ENCODE data around the gene BABAM2.
"Not testable (repeated sequence)": the region's sequence is repeated elsewhere in the genome, so short reads cannot be mapped to it uniquely, and the experiment has no call there.

Gene BABAM2

DNA sequence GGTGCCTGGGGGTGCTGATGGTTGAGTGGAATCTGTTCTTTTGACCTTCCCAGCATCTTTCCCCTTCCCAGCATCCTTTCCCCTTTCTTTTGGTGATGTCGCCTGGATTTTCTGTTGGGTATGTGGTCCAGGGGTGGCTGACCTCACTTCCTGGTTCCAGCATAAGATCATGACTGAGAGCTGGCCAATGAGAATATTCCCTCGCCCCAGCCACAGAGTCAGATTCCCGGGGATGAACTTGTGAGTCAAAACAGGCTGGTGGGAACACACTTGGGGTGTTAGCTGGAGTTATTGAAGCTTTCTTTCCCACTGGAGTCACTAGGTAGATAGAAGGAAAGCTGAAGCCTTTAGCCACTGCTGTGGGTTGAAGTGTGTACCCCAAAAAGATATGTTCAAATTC lies 474.1 kb downstream of the BABAM2 start:
- DNase-seq, result no peak

DNA sequence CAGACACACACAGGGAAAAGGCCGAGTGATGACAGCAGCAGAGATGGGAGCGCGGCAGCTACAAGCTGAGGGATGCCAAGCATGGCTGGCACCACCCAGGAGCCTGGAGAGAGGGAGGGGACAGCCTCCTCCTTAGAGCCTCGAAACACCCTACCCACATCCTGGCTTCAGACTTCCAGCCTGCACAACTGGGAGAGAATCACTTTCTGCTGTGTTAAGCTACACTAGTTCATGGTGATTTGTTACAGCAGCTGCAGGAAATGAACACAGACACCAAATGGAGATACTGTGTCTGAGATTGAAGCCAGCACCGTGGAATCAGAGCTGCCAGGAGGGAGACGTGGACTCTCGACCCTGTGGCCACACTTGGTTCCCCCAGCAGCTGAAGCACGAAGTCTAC lies 474.6 kb downstream of the BABAM2 start:
- DNase-seq, result no peak

DNA sequence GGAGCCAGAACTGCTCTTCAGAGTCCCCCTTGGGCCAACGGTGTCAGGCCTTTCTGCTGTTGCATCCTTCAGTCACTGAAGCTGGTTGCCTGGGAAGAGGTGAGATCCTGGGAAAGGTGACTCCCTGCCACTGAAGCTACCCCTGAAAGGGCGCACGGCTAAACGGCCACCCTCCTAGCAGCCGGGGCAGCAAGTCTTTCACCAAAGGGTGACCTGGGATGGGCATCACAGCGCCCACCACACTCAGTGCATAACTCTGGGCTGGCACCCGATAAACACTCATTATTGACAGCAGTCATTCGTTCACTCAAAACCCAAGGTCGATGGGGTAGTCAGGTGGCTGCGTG lies 475.6 kb downstream of the BABAM2 start:
- DNase-seq, result no peak

DNA sequence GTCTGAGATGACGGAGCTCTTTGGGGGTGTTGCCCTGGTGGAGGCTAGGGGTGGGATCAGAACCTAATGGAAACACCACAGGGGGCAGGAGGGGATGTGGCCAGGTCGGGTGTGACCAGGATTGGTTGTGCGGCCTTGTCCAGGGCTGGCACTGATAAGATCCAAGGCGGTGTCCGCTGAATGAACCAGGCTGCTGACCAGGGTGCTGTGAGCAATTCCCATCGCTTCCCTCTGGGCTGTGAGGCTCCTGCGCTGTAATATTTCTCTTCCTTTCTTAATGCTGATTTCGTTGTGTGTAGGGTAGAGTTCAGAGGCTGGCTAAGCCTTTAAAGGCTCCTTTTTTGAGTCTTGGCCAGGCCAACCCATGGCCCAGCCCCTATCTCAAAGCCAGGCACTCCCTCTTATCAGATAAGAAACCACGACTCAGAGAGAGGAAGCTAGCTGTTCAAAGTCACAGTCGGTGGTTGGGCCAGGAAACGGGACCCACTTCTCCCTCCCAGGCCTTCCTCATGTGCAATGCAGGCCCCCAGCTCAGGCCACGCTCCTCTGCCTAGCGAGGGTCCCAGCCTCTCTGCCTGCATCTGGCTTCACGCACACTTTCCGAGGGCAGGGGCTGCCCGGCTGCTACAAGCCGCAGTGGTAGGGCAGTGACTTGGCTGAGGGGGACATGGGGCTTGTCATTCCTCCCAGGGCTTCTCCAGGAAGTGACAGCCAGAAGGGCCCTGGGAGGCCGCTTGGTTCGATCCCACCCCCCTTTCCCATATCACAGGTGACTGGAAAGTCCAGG lies 476.2 kb downstream of the BABAM2 start:
- DNase-seq, result no peak

- DNase-seq, result no peak
These were observed 477.3 kb downstream of the BABAM2 start for GRCh38 chr2:28367667-28368356.

DNA sequence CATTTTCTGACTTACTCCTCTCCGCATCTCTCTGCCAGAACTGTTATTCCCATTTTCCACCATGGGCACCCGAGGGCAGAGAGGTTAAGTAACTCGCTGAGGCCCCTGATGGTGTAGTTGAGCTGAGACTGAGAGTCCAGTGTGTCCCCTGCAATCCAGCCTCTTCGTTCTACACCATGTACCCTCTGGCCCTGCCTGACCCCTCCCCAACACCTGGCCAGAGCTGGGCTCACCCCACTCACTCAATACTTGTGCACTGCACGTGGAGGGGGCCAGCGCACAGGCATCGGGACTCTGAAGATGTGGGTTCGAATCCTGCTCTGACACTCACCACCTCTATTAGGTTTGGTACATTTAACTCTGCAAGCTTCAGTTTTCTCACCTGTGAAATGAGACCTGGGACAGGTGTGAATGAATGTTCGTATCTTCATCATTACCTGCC lies 477.8 kb downstream of the BABAM2 start:
- DNase-seq, result no peak

DNA sequence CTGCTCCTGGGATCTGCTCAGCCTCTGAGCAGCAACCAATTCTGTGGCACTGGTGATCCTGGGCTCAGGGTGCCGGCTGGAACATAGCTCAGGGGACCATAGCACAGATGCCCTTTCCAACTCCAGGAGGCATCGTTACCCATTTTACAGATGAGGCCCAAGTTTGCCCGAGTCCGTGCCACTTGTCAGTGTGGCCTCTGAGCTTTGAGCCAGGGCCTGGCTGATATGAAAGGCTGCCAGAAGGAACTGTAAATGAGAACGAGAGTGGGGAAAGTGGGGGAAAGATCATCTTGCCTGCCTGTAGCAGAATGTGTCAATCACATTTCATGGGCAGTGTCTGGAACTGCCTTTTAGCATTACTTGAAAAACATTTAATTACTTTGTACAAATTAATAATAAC lies 478.8 kb downstream of the BABAM2 start:
- no peak for DNase-seq

DNA sequence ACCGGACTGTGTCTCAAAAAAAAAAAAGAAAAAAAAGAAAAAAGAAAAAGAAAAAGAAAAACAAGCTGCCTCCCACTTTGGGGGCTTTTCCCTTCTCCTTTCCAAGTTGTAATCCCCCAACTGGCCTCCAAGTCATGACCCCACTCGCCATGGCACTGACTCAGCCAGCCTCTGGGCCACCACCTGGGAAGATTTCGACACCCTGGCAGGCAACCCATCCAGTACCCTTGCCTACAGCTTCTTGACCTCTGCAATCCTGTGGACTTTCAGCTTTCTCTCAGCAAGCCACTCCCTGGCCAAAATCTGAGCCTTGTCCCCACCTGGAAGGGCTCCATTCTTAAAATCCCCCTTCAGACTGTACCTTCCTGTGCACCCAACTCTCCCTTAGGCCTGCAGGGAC lies 479.8 kb downstream of the BABAM2 start:
- DNase-seq, result no peak

DNA sequence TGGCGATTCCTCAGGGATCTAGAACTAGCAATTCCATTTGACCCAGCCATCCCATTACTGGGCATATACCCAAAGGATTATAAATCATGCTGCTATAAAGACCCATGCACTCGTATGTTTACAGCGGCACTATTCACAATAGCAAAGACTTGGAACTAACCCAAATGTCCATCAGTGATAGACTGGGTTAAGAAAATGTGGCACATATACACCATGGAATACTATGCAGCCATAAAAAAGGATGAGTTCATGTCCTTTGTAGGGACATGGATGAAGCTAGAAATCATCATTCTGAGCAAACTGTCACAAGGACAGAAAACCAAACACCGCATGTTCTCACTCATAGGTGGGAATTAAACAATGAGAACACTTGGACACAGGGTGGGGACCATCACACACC lies 481.2 kb downstream of the BABAM2 start:
- DNase-seq, result not testable (repeated sequence)

DNA sequence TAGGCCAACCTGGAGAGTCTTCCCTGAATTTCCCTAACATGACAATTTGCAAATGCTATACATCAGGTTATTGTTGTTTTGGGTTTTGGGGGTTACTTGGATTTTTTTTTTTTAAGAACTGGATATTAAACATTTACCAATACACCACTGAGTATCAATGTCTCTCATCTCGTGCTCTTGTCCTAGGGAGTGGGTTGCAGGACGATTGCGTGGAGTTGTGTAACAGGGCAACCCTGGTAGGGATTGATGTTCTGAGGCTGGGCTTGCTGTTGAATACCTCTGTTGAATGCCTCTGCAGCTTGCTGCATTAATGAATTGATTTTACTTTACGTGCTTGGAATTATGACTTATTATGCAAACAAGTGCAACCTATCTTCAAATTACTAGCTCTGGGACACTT lies 483.3 kb downstream of the BABAM2 start:
- no peak for DNase-seq

GRCh38 chr2:28374331-28374730 lies 483.8 kb downstream of the BABAM2 start:
- DNase-seq, result no peak

GRCh38 chr2:28375236-28375635 lies 484.7 kb downstream of the BABAM2 start:
- no peak for DNase-seq

DNA sequence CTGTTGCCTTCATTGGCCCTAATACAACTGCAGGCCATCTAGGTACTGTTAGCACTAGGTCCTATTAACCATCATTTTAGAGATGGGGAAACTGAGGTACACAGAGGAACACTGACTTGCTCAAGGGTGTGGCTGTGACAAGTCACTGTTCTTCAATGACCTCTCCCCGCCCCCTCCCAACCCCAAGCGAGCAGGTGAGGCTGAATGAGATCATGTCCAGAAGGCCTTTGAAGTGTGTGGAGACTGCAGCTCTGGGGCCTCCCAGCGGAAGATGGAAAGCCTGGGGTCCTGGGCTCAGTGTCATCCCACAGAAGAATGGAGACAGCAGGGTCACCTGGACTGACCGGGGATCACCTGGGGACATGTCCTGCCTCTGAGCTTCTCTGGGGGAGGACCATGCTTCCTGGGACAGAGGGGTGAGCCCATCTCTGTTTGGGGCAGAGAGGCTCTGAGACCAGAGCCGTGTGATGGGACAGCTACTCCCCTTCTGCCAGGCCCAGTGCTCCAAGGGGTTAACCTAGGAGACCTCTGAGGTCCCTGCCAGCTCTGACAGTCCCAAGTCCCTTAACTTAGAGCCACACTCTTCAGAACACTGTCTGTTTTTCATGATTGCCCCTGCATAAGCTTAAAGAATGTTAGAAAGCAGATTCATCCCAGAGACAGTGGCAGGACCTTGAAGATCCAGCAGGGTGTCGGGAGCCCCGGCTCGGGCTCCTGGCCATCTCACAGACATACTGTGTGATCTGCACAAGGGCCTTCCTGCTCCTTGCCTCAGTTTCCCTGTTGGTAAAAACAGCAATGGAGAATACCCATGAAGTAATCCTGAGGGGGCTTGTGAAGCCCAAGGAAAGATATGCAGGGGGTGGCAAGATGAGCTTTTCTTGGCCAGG lies 485.5 kb downstream of the BABAM2 start:
- DNase-seq, result no peak

DNA sequence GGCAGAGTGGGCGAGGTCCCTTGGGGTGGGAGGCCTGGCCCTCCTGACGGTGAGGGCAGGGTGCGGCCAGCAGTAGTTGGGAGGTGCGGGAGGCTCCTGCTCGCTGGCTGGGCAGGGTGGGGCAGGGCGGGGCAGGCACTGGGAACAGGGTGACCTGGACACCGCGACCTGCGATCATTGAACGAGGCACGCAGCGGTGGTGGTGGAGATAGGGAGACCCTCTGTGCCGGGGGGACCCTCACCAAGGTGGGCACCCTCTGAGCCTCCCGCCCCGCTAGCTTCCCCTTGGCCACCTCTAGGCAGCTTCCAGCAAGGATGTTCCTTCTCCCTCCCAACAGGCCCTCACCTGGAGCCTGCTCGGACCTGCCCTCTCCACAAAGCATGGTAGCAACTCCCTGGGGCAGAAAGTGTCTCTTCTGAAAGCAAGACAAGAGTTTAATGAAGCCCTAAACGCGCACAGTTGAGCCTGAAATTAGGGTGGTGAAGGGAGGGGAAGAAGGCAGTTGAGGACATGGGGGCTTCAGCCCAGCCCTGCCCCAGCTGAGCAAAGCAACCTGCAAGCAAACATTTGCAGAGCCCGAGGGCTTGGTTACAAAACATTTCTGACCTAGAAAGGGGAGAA lies 486.8 kb downstream of the BABAM2 start:
- DNase-seq, result no peak

DNA sequence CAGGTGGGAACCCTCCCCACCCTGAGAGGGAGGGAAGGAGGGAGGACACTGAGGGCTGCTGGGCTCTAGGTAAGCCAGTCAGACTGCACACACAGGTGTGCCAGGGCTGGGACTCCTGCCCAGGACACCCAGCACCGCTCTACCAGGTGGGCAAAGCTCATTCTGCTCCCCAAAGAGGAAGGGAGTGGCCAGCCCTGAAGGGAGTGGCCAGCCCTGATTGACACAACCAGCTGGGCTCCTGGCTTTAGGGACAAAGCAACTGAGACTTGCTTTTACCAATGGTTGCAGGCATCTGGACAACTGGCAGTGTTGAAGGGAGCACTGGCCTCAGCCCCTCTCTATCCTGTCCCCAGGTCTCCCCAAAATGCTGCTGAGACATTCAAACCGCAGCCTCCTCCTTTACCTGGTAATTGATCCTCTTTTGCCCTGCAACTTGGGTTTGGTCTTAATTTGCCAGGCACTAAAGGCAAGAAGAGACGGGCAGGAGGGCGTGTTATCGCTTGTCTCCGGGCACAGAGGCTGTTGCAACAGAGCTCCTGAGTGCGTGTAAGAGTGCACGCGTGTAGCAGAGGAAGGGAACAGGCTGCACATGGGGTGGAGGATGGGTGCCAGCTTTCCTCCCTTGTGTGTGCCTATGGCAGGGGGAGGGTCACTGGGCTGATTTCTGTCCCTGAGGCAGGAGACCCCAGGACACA lies 487.6 kb downstream of the BABAM2 start:
- DNase-seq, result no peak

DNA sequence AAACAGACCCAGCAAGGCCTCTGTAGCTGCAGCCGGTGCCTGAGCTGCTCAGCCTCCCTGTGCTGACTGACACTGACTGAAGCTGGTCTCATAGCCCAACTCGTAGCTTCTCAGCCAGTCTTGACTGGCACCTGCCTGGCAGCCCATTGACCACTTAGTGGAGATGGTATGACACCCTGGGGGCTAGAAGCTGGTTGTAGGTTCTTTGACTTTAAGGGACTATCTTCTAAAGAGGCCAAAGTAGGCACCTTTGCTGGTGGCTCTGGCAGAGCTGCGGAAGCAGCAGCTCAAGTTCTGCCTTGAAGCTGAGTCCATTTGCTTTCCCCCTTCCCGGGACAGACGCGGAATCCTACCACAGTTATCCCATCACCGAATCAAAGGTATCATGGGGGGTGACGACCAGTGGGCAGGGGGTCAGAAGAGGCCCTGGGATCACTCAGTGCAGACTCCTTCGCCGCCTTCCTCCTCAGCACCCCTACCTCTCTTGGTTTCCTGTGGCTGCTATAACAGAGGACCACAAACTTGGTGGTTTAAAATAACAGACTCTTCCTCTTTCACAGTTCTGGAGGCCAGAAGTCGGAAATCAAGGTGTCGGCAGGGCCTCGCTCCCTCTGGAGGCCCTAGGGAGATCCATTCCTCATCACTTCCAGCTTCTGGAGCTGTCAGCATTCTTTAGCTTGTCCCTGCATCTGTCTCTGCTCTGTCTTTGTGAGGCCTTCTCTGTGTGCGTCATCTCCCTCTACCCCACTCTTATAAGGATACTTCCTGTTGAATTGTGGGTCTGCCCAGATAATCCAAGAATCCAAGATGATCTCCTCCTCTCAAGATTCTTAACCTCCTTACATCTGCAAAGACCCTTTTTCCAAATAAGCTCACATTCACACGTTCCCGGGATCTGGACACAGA lies 488.4 kb downstream of the BABAM2 start:
- DNase-seq, result peak; percentile 40

DNA sequence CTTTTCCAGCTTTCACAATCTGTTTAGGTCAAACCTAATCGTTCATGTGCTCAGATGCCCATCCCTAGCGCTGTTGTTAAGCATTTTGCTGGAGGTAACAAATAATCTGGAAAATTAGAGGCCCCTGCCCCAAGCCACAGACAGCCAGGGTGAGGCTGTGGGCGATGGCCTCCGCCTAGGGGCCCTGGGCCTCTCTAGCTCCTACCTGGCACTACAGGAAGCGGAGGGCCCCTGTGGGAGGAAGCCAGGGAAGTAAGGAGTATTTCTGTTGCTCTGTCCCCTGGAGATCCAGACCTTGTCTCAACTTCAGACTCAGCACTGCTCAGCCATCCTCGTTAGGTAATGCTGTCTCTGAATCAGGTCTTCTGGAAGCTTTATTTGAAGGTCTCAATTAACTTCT lies 489.7 kb downstream of the BABAM2 start:
- DNase-seq, result no peak

- no peak for DNase-seq
These were observed 491.0 kb downstream of the BABAM2 start for GRCh38 chr2:28381225-28382180.

DNA sequence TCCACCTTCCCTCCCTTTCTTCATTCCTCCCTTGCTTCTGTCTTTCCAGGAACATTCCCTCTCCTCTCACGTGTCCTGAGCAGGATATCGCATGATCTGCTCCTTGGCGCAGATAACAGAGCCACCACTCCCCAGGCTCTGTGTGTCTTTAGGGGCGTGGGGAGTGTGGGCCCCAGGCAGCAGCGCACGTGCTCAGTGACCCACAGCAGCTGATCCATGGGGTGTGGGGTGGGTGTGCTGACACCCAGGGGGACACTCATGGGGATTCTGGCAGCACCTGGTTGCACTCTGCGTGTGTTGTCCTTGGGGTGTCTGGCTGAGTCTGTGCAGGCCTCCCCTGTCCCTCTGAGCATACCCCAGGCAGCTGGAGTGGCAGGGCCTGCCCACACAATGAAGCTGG lies 492.2 kb downstream of the BABAM2 start:
- DNase-seq, result no peak

Data from fibroblast of skin of abdomen (primary cell).